ENCODE data around the gene LOC101059915.
A peak's percentile ranks its signal among the peaks of the same experiment; 100 is the strongest.

LOC101059915 gene

DNA sequence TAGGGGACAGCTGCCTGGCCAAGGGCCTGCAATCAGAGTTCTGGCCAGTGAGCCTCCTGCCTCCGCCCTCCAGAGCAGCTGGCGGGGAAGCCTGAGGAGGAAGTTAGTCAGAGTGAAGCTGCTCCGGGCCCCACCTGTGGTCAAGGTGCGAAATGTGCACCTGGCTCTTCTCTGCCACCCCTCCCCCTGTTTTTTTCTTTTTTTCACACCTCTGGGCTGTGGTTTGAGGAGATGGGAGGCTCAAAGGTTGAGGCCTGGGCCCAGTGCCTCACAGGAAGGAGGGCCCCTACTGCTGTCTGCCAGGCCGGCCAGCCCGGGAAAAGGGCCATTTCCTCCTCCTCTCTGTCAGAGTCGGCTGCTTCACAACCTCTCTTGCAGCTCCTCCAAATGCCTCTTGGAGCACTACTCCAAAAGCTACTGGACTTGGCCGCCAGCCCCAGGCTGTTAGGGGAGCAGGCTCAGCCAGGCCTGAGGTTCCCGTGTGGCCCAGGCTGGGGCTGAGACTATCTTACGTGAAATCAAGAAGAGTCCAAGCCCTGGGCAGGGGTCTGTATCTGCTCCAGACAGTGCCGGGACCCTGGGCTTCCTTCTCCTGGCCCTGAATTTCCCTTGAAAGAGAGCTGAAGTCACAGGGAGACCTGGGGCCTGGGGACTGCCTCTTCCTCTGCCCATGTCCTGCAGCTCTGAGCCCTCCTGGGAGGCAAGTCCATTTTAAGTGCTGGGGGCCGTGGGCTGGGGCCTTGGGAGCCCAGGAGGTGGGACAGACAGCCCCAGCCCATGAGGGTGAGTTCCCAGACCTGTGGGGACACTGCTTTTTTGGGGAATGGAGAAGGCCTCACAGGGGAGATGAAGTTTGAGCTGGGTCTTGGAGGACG, 44.5 kb upstream of the LOC101059915 start:
- in situ Hi-C loops (cut with MboI; ENCODE audit: low sequenced_read_pairs in 4 of 4) (no loop called here), intact Hi-C loops (cut with DNase I; ENCODE audit: low total_unique reads) (no loop called here)
- H3K27me3 ChIP-seq: no peaks in the 10 kb centered on the region
- no peaks in the 10 kb centered on the region for H3K9me3 ChIP-seq
- peak in 1 of 5 experiments; percentile 17 for TF ChIP-seq CTCF (IDR thresholded peaks at IDR 0.05 in 4 of 5, conservative IDR thresholded peaks at IDR 0.05 in 1 of 5)
- no peak for TF ChIP-seq POLR2A (IDR thresholded peaks at IDR 0.05)
- H3K36me3 ChIP-seq: no peaks in the 10 kb centered on the region
- ATAC-seq (peak; percentile 67 to 88), DNase-seq (peak; percentile 49 to 84)
- H3K27ac ChIP-seq: peak overlapping the region; percentile 56 to 86 (median 73)
- peaks cover 9 to 15% of the 10 kb centered on the region in 2 donors for H3K4me1 ChIP-seq
- no peak overlapping the region for H3K4me3 ChIP-seq

DNA sequence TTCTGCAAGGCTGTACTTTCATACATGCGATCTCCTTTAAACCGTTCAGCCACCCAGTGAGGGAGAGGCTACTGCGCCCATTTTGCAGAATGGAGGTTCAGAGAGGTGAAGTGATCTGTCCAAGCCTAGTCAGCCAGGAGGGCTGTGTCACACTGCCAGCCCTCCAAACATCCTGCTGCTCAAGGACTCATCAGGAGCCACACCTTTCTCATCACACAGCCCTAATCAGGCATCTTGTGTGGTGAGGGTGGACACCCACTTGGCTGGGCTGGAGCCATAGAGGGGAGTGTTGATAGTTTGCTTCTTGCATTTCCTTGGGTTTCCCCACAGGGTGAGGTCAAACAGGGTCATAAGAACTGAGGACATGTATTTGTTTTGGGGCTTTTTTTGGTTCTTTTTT, 43.6 kb upstream of the LOC101059915 start:
- H3K4me3 ChIP-seq: no peak overlapping the region
- H3K4me1 ChIP-seq: peaks cover 9 to 15% of the 10 kb centered on the region in 2 donors
- no peak for ATAC-seq
- no peaks in the 10 kb centered on the region for H3K36me3 ChIP-seq
- H3K27me3 ChIP-seq: no peaks in the 10 kb centered on the region
- in situ Hi-C loops (cut with MboI; ENCODE audit: low sequenced_read_pairs in 4 of 4) (no loop called here), intact Hi-C loops (cut with DNase I; ENCODE audit: low total_unique reads) (no loop called here)
- no peaks in the 10 kb centered on the region for H3K9me3 ChIP-seq
- DNase-seq: no peak
- H3K27ac ChIP-seq: peak overlapping the region in 1 of 4 donors; percentile 86
- TF ChIP-seq CTCF (IDR thresholded peaks at IDR 0.05 in 4 of 5, conservative IDR thresholded peaks at IDR 0.05 in 1 of 5) (no peak), POLR2A (IDR thresholded peaks at IDR 0.05) (no peak)

DNA sequence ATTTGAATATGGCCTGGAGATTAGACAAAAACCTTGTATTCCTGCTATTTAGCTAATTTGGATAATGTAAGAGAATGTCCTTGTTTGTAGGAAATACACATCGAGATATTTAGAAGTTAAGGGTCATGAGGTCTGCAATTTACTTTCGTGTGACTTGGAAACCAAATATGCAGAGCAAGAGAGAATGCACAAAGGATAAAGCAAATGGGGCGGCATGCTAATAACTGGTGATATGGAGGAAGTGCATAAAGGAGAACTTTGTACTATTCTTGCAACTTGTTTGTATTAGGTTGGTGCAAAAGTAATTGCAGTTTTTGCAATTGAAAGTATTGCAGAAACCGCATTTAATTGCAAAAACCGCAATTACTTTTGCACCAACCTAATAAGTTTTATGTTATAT, 41.9 kb upstream of the LOC101059915 start:
- no peak overlapping the region for H3K27ac ChIP-seq
- in situ Hi-C loops (cut with MboI; ENCODE audit: low sequenced_read_pairs in 4 of 4): no loop called here
- TF ChIP-seq CTCF (IDR thresholded peaks at IDR 0.05 in 4 of 5, conservative IDR thresholded peaks at IDR 0.05 in 1 of 5) (no peak), POLR2A (IDR thresholded peaks at IDR 0.05) (no peak)
- intact Hi-C loops (cut with DNase I; ENCODE audit: low total_unique reads): no loop called here
- ATAC-seq (no peak), DNase-seq (no peak)
- no peaks in the 10 kb centered on the region for H3K36me3 ChIP-seq
- H3K4me1 ChIP-seq: peaks cover 9 to 15% of the 10 kb centered on the region in 2 donors
- H3K27me3 ChIP-seq: no peaks in the 10 kb centered on the region
- no peak overlapping the region for H3K4me3 ChIP-seq
- no peaks in the 10 kb centered on the region for H3K9me3 ChIP-seq

- Histone ChIP-seq H3K9me3 (no peaks in the 10 kb centered on the region), H3K27ac (no peak overlapping the region), H3K36me3 (no peaks in the 10 kb centered on the region), H3K4me3 (no peak overlapping the region), H3K27me3 (peaks cover 0 to 3% (median 0%) of the 10 kb centered on the region in 3 donors), H3K4me1 (peaks cover 9 to 15% of the 10 kb centered on the region in 2 donors)
- intact Hi-C loops (cut with DNase I; ENCODE audit: low total_unique reads): no loop called here
- ATAC-seq: no peak
- in situ Hi-C loops (cut with MboI; ENCODE audit: low sequenced_read_pairs in 4 of 4): no loop called here
- TF ChIP-seq POLR2A (IDR thresholded peaks at IDR 0.05) (no peak), CTCF (IDR thresholded peaks at IDR 0.05 in 4 of 5, conservative IDR thresholded peaks at IDR 0.05 in 1 of 5) (no peak)
- no peak for DNase-seq
These were observed 40.8 kb upstream of the LOC101059915 start for GRCh38 chrX:71626576-71626975.
